ENCODE data around the gene VWA1. TPM values are rescaled to one million over a fixed set of nuclear protein-coding genes. Genes with fewer than 3 reads are reported as not detected.

The VWA1 gene
- total and polyA plus RNA-seq, 10 of the 15 experiments (the other 5 are each of a cell fraction or from before 2014, with no cell fraction given) = 0.02 to 1.7 (median 0.32) TPM; not detected in 2

DNA sequence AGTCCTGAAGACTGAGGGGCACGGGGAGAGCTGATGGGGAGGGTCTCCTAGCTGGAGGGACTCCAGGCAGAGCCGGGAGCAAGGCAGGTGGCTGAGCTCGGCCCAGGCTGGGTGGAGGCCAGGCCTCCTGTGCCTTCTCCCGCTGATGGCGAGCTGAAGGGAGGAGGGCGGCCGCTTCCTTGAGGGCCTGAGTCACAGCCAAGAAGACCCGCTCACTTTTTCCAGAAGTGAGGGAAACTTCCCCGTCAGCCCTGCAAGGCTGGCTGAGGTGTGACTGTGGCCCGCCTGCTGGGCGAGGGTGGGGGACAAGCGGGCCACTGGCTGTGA is 1.7 kb upstream of the VWA1 start (continued):
- no peak for TF ChIP-seq ZBTB11 (CRISPR knock-in tag; IDR thresholded peaks at IDR 0.05)
- no peak for TF ChIP-seq BHLHE40 (IDR thresholded peaks at IDR 0.05; ENCODE audit: borderline replicate concordance in 1 of 2, low read depth in 2 of 2, low read length in 1 of 2)
- TF ChIP-seq FOXK2 (IDR thresholded peaks at IDR 0.05) = no peak
- TF ChIP-seq POLR2A (IDR thresholded peaks at IDR 0.05; ENCODE audit: low read depth, low read length) = peak; percentile 11; the same call in 1 of the 2 replicates

- ChIA-PET RAD21 (ENCODE audit: unreplicated experiment) (no interaction called here), CTCF (interaction anchor here (1.2 kb wide), 1 partner anchor 35 kb away, joined by 4 read pairs; the partner anchor contains the start of gene CCNL2), POLR2A (interaction anchor here (0.7 kb wide), 1 partner anchor 25 kb away, joined by 3 read pairs; no protein-coding TSS in a partner anchor), SMC1A (ENCODE audit: uncharacterized antibody, unreplicated experiment) (no interaction called here)
- Histone ChIP-seq H3K79me2 (ENCODE audit: control insufficient read depth, insufficient read depth, low read length) (no peaks in the 10 kb centered on the region), H2AFZ (ENCODE audit: control insufficient read depth, low read depth, low read length) (peak overlapping the region; percentile 44), H3K27ac (ENCODE audit: control insufficient read depth, insufficient read depth) (no peak overlapping the region), H3K4me2 (ENCODE audit: control insufficient read depth, insufficient read depth) (peak overlapping the region; percentile 42), H4K20me1 (ENCODE audit: control insufficient read depth, insufficient read depth) (no peaks in the 10 kb centered on the region), H3K4me3 (peak overlapping the region; percentile 8; the same call in 1 of the 2 replicates), H3K4me1 (ENCODE audit: control insufficient read depth, insufficient read depth, low read length) (peaks cover 20% of the 10 kb centered on the region), H3K36me3 (ENCODE audit: control insufficient read depth in 2 of 2, insufficient read depth in 2 of 2, low read length in 1 of 2) (no peaks in the 10 kb centered on the region), H3K27me3 (replicated peaks in 1 of 2; ENCODE audit: control insufficient read depth in 2 of 2, insufficient read depth in 2 of 2, low read length in 1 of 2) (peaks cover 0 to 13% of the 10 kb centered on the region in 2 experiments; a peak in 3 of 4 replicates), H3K9me3 (replicated peaks; ENCODE audit: control insufficient read depth, insufficient read depth, low read length) (no peaks in the 10 kb centered on the region), H3K9ac (ENCODE audit: control insufficient read depth, insufficient read depth, low read length) (peak overlapping the region; percentile 34; the same call in 1 of the 2 replicates)
- WGBS (ENCODE audit: insufficient coverage, insufficient replicate concordance, low lambda C conversion rate, missing lambda C conversion rate) = 22% methylated on average over 26 of the region's 32 CpGs
- in situ Hi-C loops (cut with MboI) = no loop called here
- ATAC-seq (no peak), DNase-seq (ENCODE audit: low read depth, low spot score) (no peak), FAIRE-seq (no peak)
- TF ChIP-seq EED (IDR thresholded peaks at IDR 0.05; ENCODE audit: low read depth) = no peak
- TF ChIP-seq BMI1 (IDR thresholded peaks at IDR 0.05; ENCODE audit: borderline replicate concordance) = no peak
- no peak for TF ChIP-seq TAF1 (IDR thresholded peaks at IDR 0.05; ENCODE audit: borderline replicate concordance, low read depth, low read length)
- TF ChIP-seq MXI1 (IDR thresholded peaks at IDR 0.05; ENCODE audit: low read depth, low read length) = no peak
- TF ChIP-seq NFYB (IDR thresholded peaks at IDR 0.05; ENCODE audit: insufficient read depth, low read depth, low read length) = no peak
- TF ChIP-seq E2F4 (IDR thresholded peaks at IDR 0.05; ENCODE audit: low read depth, low read length) = no peak
- no peak for TF ChIP-seq SMC3 (IDR thresholded peaks at IDR 0.05; ENCODE audit: borderline replicate concordance, low read length)
- no peak for TF ChIP-seq IKZF2 (IDR thresholded peaks at IDR 0.05)
- intact Hi-C loops (cut with micrococcal nuclease; ENCODE audit: unreplicated experiment) = no loop called here
- BruUV-seq (replicated peaks) = no TSS peak
Measured at GRCh38 chr1:1434131-1434823, 1.2 kb upstream of the VWA1 start.
